SK-N-MC (cell line): ENCODE measurements around the gene OR52N4.
"Not testable (repeated sequence)": the region's sequence is repeated elsewhere in the genome, so short reads cannot be mapped to it uniquely, and the experiment has no call there.

Experiments used
- DNase-seq: peaks from one replicate; pipeline ENCODE4 v3.0.0-alpha.2; 2011; ENCODE audit warnings: low read depth, low spot score
- H3K27ac ChIP-seq: fragments of 200-600 bp; sonication (generic); 2 replicates; pipeline ENCODE4 v1.5.1; 2016; ENCODE audit warnings: mixed run types
- H3K36me3 ChIP-seq: fragments of 200-600 bp; sonication (generic); 2 replicates; pipeline ENCODE4 v1.6.1; 2017; ENCODE audit warnings: antibody characterized with exemption, low read length, mixed read lengths; ENCODE audit not compliant: insufficient read depth
- H3K4me3 ChIP-seq: fragments of 200-600 bp; sonication (generic); 2 replicates; pipeline ENCODE4 v1.5.1; 2016
- H3K9ac ChIP-seq: fragments of 200-600 bp; sonication (generic); 2 replicates; pipeline ENCODE4 v1.8.0; 2017; ENCODE audit warnings: mixed run types, mixed read lengths; ENCODE audit not compliant: insufficient read length
- H3K9me3 ChIP-seq: fragments of 200-600 bp; sonication (generic); 2 replicates; pipeline ENCODE4 v1.6.1; 2017; ENCODE audit warnings: low read depth, mild to moderate bottlenecking, antibody characterized with exemption, low read length, moderate library complexity, mixed read lengths
- EZH2 ChIP-seq: fragments of 200-600 bp; sonication (generic); IDR thresholded peaks from one replicate; pipeline ENCODE4 v1.6.1; 2017; ENCODE audit warnings: antibody characterized with exemption
- FOXP2 ChIP-seq: optimal IDR thresholded peaks from 2 replicates; pipeline ENCODE3; 2011; ENCODE audit warnings: mild to moderate bottlenecking, moderate library complexity; ENCODE audit not compliant: insufficient read depth; ENCODE audit errors: extremely low read length, control extremely low read depth
- POLR2AphosphoS5 ChIP-seq: IDR thresholded peaks from 2 replicates; pipeline ENCODE4 v1.6.1; 2012; ENCODE audit warnings: mild to moderate bottlenecking, low read depth, low read length, borderline replicate concordance

OR52N4 gene

DNA sequence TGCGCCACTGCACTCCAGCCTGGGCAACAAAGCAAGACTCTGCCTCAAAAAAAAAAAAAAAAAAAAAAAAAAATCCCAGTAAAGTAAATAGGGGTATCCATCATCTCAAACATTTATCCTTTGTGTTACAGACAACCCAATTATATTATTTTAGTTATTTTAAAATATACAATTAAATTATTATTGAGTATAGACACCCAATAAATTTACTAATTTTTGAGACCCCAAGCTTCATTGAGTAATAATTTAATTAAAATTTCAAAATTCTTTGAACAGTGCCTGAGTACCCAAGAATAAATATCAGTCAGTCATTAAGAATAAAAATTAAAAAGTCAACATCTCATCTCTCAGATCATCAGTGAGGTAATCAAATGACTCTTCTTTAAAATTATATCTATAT, at the start of gene OR52N4:
Gene OR52N4 (plus strand): TSS at position 301 of the 400 bp plus-strand sequence. CDS start 498 bp downstream, outside the sequence.
- Histone ChIP-seq H3K9me3 (no peaks in the 10 kb centered on the region), H3K4me3 (no peak within 1 kb of the TSS), H3K27ac (no peak within 1 kb of the TSS), H3K36me3 (no peaks in the 10 kb centered on the region), H3K9ac (no peak within 1 kb of the TSS)
- no peak for DNase-seq
- TF ChIP-seq POLR2AphosphoS5 = no peak

DNA sequence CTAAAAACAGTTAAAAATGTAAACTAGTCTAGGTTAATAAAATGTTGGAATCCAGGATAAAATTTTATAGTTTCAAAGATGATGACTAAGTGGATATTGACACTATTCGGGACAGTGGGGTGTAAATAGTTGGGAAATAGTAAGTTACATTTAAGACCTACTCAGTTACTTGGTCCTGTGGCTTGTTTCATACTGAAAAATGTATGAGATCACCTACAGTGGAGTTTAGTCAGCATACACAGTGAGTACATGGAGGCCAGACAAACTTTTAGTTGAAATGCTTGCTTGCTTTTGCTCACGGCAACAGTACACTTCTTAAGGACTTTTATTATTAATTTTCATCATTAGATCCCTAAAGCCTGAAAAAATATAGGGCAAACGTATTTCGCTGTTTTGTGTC, 48.4 kb upstream of the OR52N4 start:
- Histone ChIP-seq H3K9me3 (no peaks in the 10 kb centered on the region), H3K9ac (no peak overlapping the region), H3K36me3 (no peaks in the 10 kb centered on the region), H3K27ac (no peak overlapping the region), H3K4me3 (no peak overlapping the region)
- no peak for TF ChIP-seq FOXP2
- no peak for TF ChIP-seq EZH2
- no peak for TF ChIP-seq POLR2AphosphoS5
- no peak for DNase-seq

DNA sequence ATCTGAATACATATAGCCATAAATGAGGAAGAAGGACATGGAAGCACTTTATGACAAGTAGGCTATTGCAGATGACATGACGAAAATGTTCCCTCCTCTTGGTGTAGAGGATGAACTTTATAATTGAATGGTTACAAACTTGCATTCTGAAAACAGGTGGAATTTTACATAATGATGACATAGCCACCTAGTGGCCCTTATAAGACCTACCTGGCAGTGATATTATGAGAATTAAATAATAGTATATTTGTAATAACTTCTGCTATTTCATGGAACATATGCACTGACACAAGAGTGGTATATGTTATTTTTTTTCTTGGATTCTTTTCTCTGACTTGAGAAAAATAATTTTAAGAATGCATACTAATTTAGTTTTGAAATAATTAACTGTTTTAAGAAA, 41.5 kb upstream of the OR52N4 start:
- H3K9ac ChIP-seq = no peak overlapping the region
- no peak for DNase-seq
- no peak for TF ChIP-seq POLR2AphosphoS5
- no peak for TF ChIP-seq FOXP2
- TF ChIP-seq EZH2 = no peak
- no peaks in the 10 kb centered on the region for H3K9me3 ChIP-seq
- H3K27ac ChIP-seq = no peak overlapping the region
- no peak overlapping the region for H3K4me3 ChIP-seq
- H3K36me3 ChIP-seq = no peaks in the 10 kb centered on the region

DNA sequence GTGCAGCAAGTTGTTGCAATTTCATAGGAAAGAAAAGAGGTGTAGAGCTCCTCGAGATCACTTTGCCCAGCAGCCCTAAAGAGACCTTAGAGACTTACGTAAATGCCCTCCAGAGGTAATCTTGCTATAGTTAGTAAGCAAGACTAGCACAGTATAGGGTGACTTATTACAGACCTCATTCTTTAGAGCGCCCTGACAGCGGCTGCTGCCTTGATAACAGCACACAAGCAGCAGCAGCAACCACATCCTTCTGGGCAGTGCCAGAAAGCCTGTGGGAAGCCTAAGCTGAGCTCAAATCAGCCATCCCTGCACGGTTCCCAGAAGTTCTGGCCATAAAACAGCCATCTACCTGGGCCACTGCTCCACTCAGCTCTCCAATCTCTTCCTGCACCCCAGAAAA, 40.3 kb upstream of the OR52N4 start:
- H3K9ac ChIP-seq = no peak overlapping the region
- no peak for TF ChIP-seq FOXP2
- TF ChIP-seq POLR2AphosphoS5 = no peak
- TF ChIP-seq EZH2 = no peak
- H3K27ac ChIP-seq = no peak overlapping the region
- no peaks in the 10 kb centered on the region for H3K9me3 ChIP-seq
- no peaks in the 10 kb centered on the region for H3K36me3 ChIP-seq
- no peak for DNase-seq
- no peak overlapping the region for H3K4me3 ChIP-seq

DNA sequence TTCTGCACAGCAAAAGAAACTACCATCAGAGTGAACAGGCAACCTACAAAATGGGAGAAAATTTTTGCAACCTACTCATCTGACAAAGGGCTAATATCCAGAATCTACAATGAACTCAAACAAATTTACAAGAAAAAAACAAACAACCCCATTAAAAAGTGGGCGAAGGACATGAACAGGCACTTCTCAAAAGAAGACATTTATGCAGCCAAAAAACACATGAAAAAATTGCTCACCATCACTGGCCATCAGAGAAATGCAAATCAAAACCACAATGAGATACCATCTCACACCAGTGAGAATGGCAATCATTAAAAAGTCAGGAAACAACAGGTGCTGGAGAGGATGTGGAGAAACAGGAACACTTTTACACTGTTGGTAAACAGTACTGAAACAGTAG, 37.5 kb upstream of the OR52N4 start:
- DNase-seq, H3K4me3 ChIP-seq, H3K27ac ChIP-seq, H3K9ac ChIP-seq, H3K36me3 ChIP-seq, H3K9me3 ChIP-seq: not testable (repeated sequence)

DNA sequence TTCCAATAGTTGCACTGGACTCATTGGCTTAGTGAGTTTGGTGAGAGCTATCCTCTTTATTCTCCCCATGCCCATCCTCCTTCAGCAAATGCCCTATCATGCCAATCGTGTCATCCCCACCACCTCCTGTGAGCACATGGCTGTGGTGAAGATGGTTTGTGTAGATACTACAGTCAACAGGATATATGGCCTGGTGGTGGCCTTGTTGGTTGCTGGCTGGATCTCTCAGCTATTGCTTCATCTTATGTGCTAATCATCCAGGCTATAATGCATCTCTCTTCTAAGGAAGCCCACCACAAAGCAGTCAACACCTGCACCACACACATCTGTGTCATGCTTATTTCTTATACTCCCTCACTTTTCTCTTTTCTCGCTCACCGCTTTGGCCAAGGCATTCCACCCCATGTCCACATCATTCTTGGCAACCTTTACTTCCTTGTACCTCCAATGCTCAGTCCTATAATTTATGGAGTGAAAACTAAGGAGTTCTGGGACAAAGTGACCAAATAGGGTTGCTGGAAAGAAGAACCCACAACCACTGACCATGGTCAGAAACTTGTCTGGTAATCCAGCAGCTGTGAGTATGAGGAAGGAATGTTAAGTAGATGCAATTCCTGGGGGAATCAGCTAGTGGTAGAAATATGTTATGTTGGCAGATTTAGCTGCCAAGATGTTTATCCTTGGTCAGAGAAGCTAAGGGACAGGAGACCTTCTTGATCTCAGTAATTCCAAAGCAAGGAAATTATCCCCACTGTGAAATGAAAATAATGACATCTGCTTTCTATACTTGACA, 34.1 kb upstream of the OR52N4 start:
- Histone ChIP-seq H3K27ac (no peak overlapping the region), H3K9me3 (no peaks in the 10 kb centered on the region), H3K9ac (no peak overlapping the region), H3K4me3 (no peak overlapping the region), H3K36me3 (no peaks in the 10 kb centered on the region)
- TF ChIP-seq EZH2 (no peak), FOXP2 (no peak), POLR2AphosphoS5 (no peak)
- DNase-seq = no peak

DNA sequence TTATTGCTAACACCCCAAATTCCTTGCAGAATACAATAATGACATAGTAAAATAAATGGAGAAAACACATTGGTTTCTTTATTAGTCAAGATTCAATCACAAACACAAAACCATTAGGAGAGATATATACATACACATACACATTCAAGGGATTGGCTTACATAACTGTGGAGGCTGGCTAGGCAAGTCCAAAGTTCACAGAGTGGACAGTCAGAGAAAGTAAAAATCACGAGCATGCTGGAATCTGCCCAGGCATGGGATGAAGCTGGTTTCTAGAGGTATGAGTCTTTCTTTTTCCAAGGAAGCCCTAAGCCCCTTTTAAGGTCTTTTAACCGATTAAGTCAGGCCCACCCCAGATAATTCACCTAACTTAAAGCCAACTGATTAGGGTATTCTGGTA, 31.4 kb upstream of the OR52N4 start:
- Histone ChIP-seq H3K9ac (no peak overlapping the region), H3K27ac (no peak overlapping the region), H3K4me3 (no peak overlapping the region), H3K36me3 (no peaks in the 10 kb centered on the region), H3K9me3 (no peaks in the 10 kb centered on the region)
- DNase-seq = no peak
- TF ChIP-seq EZH2 (no peak), FOXP2 (no peak), POLR2AphosphoS5 (no peak)

DNA sequence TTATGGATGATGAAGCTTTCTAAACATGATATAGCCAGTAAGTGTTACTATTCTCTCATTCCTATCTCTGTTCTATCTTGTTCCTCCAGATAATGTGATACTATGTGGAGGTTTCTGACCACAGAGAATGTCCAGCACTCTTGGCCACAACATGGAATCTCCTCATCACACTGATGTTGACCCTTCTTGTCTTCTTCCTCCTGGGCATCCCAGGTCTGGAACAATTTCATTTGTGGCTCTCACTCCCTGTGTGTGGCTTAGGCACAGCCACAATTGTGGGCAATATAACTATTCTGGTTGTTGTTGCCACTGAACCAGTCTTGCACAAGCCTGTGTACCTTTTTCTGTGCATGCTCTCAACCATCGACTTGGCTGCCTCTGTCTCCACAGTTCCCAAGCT, 27.7 kb upstream of the OR52N4 start:
- DNase-seq = no peak
- no peak overlapping the region for H3K9ac ChIP-seq
- no peak overlapping the region for H3K27ac ChIP-seq
- no peaks in the 10 kb centered on the region for H3K9me3 ChIP-seq
- TF ChIP-seq EZH2 = no peak
- TF ChIP-seq POLR2AphosphoS5 = no peak
- no peak for TF ChIP-seq FOXP2
- no peaks in the 10 kb centered on the region for H3K36me3 ChIP-seq
- H3K4me3 ChIP-seq = no peak overlapping the region

DNA sequence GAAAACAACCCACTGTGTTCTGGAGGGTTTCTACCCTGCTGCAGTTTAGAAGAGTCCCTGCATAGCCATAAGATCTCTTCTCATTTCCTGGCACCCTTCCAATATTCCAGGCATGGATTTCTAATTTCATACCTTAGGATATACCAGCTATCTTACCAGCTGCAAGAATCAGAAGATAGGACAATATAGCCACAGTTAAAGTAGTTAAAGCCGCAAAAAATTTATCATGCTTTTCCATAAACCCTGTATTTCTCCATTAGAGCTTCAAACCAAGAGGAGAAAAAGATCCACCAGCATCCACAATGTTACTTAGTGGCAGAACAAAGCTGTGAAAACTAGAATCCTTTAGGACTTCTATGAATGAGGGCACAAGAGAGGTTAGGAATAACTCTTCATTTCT, 26.4 kb upstream of the OR52N4 start:
- DNase-seq = no peak
- no peaks in the 10 kb centered on the region for H3K36me3 ChIP-seq
- H3K9ac ChIP-seq = no peak overlapping the region
- TF ChIP-seq FOXP2 = no peak
- TF ChIP-seq EZH2 = no peak
- no peak for TF ChIP-seq POLR2AphosphoS5
- no peak overlapping the region for H3K27ac ChIP-seq
- no peaks in the 10 kb centered on the region for H3K9me3 ChIP-seq
- H3K4me3 ChIP-seq = no peak overlapping the region

DNA sequence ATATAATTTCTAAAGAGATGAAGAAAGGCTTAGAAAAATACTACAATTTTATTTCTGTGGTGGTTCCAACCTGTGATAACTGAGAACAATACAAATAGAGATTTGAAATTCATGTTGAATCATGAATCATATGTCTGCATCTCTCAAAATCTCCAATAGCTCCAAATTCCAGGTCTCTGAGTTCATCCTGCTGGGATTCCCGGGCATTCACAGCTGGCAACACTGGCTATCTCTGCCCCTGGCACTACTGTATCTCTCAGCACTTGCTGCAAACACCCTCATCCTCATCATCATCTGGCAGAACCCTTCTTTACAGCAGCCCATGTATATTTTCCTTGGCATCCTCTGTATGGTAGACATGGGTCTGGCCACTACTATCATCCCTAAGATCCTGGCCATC, 17.6 kb upstream of the OR52N4 start, which contains the start of gene OR56B1:
Gene OR56B1 (plus strand): TSS at position 53 of the 400 bp plus-strand sequence. CDS start 69 bp downstream, at position 122.
- TF ChIP-seq FOXP2 (no peak), EZH2 (no peak), POLR2AphosphoS5 (no peak)
- H3K9me3 ChIP-seq = no peaks in the 10 kb centered on the region
- no peak for DNase-seq
- H3K4me3 ChIP-seq = no peak within 1 kb of the TSS
- no peaks in the 10 kb centered on the region for H3K36me3 ChIP-seq
- H3K9ac ChIP-seq = no peak within 1 kb of the TSS
- no peak within 1 kb of the TSS for H3K27ac ChIP-seq
